T-helper 1 cell (primary cell): ENCODE data around the gene ELFN2.

ENCODE experiments used
- DNase-seq, 5 donors: peaks; one replicate each; pipeline ENCODE4 v3.0.0-alpha.2; 2012 to 2020

The ELFN2 gene

DNA sequence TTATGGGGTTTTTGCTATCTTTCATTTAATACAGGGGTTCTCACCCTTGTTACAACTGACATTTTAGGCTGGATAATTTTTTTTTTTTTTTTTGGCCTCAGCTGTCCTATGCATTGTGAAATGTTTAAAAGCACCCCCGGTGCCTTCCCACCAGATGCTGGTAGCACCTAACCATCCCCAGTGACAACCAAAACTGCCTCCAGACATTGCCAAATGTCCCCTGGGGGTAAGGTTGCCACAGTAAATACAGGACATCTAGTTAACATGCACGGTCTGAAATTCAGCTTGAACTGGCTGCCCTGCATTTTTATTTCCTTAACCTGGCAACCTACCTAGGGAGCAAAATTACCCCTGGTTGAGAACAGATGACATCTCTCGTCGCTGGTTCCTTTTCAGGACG lies 72.6 kb downstream of the ELFN2 start:
- no peak for DNase-seq

DNA sequence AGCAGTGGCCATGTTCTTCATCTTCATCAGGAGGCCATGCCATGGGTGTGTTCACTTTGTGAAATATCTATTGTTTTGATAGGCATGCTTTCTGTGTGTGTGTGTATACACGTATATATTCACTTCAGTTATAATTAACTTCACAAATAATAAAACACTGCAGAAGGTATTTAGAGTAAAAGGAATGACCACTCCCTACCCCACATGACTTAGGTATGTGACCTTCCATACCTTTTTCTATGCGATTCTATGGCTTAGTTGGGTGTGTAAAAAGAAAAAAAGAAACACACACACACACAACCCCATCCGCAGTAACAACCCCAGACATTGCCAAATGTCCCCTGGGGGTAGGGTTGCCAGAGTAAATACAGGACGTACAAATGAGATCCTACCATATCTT lies 73.0 kb downstream of the ELFN2 start:
- DNase-seq, result no peak

DNA sequence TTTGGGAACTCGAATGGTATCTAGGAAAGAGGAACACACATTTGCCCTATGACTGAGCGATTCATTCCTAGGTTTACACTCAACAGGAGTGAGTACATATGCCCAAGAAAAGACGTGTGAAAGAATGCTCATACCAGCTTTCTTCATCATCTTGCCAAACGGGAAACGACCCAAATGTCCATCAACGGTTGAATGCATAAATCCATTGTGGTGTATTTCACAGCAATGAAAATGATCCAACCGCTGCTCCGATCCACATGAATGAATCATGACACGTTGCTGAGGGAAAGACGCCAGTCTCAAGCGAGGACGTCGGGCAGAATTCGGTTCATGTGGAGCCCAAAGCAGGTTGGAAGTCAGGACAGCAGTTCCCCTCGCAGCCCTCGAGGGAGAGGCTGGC lies 73.4 kb downstream of the ELFN2 start:
- DNase-seq, result no peak

DNA sequence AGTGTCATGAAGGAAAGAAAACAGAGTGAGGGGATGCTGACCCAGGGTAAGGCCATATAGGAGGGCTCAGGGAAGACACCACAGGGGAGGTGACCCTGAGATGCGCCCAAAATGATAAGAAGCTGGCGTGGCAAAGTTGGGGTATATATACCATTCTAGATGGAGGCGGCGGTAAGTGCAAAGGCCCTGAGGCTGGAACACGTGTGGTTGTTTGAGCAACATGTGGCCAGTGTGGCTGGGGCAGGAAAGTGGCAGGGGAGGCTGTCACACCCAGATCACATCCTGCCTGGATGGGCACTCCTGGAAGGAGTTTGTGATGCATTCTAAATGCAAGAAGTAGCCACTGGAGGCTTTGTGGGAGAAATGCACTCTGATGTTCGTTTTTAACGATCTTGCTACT lies 74.8 kb downstream of the ELFN2 start:
- no peak for DNase-seq

DNA sequence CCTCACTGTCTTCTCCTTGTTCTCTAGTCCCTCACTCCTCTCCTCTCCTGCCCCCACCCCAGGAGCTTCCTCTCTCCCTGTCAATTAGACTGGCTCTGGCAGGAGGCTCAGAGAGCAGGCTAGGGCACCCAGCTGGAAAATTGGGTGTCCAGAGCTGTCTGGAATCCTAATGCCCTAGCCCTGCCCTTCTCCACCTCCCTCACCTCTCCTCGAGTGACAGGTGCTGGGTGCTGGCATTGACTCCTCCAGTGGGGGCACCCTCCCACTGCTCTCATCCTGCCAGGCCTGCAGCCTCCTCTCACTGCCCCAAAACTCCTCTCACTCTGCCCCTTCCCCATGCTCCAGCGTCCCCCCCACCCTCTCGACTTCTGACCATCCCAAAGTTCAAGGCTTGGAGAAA lies 76.0 kb downstream of the ELFN2 start:
- no peak for DNase-seq

DNA sequence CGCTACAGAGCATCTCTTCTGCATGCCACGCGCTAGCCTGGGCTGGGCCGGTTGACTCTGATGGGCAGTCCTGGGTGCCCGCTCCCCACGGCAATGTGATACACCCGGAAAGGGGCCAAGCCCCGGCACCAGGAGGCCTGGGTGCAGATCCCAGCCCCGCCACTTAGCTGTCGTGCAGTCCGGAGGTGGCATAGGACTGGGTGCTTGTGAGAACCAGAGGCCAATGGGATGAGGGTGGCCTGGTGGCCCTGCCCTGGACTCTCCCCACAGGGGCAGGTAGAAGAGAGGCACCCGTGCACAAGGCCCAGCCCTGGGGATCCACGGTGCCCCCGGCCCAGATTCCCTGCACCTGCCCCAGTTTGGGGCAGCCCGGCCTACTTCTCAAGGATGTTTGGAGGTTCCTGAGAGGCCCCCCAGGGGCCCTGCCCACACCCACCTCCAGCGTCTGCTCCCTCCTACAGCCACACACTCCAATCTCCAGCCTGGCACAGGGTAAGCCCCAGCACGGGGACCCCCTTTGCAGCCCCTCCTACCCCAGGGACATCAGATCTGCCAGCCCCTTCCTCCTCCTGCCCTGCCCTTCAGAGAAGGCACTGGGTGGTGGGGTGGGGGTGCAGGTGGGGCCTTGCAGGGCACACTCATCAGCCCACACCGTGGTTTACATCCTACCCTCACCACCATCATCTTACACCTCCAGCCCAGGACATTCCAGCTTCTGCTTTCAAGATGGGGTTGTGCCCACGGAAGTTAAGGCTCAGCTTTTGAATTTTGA lies 78.0 kb downstream of the ELFN2 start:
- no peak for DNase-seq

DNA sequence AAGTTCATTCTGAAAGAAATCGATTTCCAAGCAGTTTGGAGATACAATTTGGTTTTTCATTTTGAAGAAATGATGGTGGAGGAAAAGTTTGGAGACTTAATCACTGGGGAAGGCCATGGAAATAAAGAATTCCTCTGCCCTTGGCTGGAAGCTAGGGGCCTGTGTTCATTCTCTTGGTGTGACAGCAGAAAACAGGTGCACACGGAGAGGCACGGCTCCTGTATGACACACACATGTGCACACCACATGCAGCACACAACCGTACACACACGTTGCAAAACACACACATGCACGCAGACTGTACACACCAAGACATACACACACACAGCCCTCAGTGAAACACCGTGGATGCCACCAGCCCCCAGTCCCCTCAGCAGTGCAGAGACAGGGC lies 80.8 kb downstream of the ELFN2 start:
- no peak for DNase-seq

DNA sequence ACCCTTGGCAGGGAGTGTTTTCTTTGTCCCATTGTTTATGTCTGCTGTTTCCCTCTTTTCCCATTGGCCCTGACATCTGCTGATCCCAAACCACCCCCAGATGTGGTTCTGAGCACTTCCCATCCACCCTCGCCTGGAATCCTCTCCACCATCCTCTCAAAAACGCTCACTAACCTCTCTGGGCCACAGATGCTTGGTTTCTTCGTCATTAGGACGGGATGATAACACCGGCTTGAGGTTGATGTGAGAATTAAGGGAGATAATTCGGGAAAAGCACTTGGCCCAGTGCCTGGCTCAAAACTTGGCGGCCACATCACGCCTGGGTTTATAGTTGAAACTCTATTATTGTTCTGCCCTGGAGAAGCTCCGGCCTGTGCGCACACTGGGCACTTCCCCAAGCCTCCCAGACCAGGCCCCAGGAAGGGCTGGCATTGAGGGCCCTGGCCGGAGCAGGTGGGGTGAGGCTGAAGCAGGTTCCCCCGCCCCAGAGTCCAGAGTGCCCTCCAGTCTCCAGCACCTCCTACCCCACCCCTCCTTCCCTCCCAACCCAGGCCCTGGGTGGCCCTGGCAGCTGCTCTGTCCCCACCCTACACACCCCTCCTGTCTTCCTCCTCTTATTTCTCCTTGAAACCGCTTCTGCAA lies 81.3 kb downstream of the ELFN2 start:
- no peak for DNase-seq

DNA sequence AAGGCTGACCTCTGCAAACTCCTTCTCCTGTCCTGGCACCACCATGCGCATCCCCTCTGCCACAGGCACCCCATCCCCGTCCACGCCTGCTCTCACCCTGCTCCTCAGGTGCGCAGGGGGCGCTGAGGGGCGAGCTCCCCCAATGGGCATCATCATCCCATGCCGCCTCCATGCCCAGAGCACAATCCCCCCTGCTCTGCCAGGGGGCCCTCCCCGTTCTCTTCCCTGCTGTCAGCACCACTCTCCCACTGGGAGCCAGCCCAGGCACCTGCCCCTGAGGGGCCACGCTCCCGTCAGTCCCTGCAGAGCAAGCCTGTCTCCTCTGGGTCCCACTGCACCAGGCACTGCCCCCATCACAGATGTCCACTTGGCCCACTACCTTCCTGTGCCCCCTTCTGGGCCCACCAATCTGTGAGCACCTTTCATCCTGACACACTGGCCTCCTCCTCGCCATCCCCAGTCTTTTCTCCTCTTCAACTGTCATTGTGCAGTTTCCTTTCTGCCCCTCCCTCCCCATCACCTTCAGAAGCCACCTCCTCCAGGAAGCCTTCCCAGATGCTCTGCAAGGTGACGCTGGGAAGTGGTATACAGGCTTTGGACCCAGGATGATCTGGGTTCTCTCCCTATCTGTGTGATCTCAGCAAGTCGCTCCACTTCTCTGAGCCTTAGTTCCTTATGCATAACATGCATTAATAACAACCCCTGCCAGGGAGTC lies 82.4 kb downstream of the ELFN2 start:
- DNase-seq, result no peak

DNA sequence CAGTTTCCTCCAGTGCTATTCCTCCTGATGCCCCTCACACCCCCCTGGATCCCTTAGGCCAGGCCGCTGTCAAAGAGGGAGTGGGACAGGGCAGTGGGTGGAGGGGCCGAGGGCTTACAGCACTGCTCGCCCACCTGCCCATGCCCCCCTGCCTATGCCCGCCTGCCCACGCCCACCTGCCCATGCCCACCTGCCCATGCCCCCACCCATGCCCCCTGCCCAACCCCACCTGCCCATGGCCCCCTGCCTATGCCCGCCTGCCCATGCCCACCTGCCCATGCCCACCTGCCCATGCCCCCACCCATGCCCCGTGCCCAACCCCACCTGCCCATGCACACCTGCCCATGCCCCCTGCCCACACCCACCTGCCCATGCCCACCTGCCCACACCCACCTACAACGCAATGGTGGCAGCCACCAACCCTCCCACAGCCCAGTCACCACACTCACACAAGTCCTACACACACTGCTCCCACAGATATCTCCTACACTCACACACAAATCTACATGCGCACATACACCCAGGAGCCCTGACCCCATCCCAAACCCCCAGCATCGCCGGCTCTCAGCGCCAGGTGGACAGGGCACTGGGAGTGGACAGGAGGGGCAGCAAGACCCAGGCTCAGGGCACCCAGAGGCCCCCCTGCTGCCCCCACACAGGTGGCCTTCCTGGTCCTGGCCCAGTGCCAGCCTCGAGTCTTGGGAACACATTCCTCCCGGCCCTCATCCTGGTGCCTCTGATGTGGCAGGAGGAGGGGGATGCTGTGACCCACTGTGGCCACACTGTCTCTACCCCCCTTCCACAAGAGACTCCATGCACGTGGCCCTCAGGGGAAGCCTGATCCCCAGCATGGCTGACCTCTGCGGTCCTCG lies 83.2 kb downstream of the ELFN2 start:
- no peak for DNase-seq

DNA sequence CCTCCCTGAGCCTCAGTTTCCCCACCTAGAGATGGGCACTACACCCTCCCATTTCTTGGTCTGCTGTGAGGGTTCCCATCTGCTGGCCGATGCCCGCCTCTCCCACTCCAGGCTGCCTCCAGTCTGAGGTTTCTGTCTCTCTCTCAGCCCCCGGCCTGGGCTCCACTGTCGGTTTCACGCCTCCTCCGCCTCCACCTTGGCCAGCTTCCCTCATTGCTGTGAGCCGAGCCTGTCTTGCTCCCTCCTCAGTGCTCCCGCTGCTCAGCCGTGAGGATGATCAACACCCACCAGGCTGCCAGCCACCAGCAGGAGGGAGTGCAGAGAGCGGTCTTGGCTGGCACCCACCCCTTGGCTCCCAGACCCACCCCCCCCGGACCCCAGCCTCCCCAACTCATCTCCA lies 83.9 kb downstream of the ELFN2 start:
- no peak for DNase-seq

DNA sequence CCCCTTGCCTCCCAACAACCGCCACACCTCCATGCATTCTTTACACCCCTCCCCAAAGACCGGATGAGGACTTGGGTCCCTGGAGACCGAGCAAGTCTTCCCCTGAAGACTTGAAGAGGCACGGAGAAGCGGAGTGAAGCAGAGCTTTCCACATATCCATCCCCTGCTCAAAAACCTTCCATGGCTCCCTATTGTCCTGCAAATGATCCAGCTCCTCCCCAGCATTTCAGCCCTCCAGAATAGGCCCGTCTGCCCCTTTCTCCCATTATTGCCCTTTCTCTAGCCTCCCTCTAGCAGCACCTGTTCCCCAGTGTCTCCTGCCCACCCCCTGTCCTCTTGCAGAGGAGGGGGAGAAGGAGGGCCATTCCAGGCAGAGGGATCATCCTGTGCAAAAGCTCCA lies 85.2 kb downstream of the ELFN2 start:
- no peak for DNase-seq

DNA sequence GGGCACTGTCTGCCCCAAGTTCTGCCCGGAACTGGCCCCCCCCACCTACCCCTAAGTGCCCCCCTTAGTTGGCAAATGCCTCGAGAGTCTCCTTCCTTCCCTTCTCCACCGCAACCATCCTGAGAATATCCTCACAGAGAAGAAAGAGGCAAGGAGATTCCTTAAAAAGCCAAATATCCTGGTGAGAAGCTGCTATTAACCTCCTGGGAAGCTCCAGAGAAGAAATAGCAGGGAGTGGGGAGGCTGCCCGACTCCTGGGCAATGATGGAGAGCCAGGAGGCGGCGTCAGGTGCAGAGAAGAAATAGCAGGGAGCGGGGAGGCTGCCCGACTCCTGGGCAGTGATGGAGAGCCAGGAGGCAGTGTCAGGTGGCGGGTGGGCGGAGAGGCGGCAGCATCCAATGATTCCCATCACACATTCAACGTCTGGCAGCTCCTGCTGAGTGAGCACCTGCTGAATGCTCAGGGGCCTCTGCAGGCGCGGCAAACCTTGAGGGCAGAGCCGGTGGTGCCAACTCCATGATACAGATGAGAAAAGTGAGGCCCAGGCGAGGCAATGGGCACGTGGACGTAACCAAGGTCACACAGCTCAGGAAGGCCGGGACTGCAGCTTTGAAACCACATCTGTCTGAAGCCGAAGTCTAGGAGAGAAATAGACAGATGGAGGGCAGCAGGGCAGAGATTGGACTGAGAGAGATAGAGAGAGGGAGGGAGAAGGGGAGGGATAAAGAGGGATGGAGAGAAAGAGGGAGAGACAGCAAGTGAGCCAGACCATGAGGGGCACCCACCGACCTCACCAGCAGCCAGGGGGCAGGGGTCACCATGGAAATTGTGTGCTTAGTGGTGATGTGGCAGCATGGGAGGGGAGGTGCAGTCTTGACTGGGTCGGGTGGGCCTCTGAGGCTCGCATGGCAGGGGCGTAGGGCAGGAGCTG lies 86.7 kb downstream of the ELFN2 start:
- no peak for DNase-seq

DNA sequence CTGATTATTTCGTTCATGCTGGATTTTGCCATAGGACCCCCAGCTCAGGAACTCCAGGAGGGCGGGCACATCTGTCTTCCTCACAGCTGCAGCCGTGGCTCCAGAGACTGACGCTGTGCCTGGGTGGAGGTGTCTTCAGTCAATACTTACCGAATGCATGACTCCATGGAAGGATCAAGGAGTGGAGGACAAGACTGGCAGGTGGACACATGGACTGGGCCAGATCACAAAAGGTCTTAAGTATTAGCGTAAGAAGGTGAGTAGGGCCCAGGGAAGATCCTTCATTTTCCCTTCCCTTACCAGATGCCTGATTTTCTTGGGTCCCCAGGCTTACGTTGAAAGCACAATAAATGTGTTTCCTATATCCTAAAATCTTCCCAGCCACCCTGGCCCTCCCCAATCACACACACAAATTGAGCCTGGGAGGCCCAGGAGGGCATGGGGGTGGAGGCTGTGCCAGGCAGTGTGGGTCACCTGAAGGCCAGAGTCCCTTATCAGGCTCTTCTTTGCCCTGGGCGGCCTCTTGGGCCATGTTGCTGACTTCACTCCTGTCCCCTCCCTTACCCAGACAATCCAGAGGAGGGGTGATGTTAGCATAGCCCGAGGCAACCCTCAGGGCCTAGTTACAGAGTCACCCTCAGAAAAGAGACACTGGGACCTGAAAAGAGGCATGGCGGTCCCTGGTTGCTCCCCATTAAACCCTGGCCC lies 88.6 kb downstream of the ELFN2 start:
- DNase-seq, result no peak

DNA sequence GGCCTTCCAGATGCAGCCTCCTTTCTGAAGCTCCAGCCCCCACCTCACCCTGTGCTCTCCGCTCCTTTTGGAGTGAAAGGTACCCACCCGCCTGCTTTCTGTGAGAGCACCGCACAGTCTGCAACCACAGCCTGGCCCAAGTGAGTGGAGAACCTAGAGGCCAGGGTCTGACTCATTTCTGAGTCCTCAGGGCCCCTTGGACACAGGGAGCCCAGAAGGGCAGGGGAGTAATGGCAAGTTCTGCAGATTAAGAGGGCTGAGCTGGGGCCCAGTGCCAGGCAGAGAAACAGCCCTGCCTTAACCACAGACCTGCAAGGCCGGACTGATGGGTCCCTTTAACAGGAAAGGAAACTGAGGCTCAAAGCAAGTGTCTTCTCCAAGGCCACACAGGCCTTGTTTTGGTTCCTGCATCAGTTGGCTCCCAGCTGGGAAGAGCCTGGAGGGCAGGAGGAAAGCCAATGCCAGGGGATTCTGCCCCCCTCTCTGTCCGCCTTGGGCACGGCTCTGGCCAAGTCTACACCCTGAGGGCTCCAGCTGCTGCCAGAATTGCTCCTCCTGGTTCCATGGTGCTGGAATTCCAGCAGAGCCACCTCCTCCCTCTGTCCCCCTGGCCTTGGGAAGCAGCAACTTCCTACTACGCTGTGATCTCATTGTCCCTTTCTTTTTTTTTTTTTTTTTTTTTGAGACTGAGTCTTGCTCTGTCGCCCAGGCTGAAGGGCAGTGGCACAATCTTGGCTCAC lies 89.9 kb downstream of the ELFN2 start:
- no peak for DNase-seq

DNA sequence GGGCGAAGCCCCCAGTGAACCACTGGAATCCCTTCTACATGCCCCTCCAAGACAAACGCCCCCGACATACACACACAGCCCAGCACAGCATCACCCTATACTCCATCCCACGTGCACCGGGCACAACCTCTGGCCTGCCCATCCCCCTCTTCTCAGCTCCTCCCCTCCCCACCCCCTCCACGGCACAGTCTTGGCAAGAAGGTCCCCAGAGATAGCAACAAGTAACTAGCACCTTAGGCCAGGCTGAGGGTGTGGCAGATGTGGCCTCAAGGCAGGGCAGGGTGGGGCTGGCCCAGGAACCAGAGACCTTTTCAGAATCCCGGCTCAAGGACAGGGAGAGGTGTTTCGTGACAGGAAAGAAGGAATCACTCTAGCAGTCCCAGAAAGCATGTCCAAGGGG lies 90.7 kb downstream of the ELFN2 start:
- DNase-seq, result no peak

DNA sequence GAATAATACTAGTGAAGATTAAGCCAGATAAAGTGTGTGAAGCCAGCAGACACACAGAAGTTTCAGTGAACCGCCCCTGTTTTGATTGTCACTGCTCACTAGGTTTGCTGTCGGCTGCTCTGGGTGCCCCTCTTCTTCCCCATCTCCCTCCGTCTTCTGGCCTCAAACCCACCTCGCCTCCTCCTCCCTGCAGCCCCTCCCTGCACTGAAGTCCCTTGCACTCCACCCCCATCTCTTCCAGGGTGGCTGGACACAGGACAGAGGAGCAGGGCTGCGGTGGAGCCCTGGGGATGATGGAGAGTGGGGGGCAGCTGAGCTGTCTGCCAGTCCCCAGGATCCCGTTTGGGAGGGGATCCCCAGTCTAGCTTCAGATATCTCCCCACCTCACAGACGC lies 91.5 kb downstream of the ELFN2 start:
- DNase-seq, result no peak

DNA sequence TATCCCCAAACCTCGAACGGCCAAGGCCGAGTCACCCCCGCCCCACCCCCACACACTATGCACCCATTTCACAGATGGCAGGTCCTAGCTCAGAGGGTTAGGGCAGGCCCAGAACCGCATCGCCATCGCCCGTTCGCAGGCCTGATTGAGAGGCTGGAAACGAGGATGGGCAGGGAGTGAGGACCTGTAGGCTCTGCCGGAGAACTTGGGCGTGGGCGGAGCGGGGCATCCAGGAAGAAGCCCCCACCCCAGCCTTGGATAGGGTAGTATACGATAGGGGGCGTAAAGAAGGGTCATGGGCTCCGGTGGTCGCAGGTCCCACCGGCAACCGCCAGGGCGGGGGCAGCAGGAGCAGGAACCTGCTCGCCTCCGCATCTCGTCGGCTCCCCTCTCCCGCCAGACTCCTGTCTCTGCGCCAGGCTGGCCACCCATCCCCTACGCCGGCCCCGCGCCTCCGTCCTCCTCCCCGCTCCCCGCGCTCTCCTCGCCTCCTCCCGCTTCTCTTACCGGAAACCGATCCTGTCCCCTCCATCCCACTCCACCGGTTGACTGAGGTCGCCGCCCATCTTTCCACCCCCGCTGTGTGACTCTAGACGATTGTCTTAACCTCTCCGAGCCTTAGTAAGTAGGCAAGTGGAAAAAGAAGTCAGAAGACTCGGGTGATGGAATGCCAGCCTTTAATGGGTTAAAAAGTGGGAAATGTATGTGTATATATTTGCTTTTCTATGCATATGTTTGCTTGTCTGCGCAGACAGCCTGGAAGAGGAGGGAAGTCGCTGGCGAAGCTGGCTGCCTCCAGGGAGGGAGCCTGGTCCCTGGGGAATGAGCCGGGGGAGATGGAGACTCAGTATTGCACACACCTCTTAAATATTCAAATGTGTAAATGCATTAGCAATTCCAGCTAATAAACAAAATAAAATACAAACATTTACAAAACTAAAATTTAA lies 92.1 kb downstream of the ELFN2 start:
- no peak for DNase-seq

DNA sequence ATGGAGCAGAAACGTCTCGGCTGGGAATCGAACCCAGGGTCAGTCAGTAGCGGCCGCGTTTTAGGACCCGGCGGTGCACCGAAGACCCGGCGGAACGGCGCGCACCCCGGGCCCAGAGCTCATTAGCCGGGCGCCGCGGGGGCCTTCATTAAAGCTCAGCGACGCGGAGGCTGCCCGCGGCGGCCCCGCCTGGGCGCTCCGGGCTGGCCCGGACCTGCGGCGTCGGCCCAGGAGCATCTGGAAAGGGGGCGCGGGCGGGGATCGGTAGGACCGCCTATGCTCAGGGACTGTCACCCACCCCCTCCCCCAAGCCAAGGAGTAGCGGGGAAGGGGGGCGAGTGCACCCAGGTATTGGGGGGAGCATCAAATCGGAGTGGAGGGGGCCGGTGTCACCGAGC lies 92.8 kb downstream of the ELFN2 start:
- no peak for DNase-seq
